Colonic mucosa (tissue), 4 donors: ENCODE data around the gene FKBP14. TPM values are rescaled to one million over a fixed set of nuclear protein-coding genes. Genes with fewer than 3 reads are reported as not detected.

Experiments
- DNase-seq: peaks from one replicate; pipeline ENCODE4 v3.0.0-alpha.2; 2020
- H3K27ac ChIP-seq: fragments of 200-600 bp; one replicate; pipeline ENCODE4 v1.8.0; 2021
- H3K27me3 ChIP-seq: fragments of 200-600 bp; one replicate; pipeline ENCODE4 v1.8.0; 2021
- H3K36me3 ChIP-seq: fragments of 200-600 bp; one replicate; pipeline ENCODE4 v1.8.0; 2021
- H3K4me1 ChIP-seq: fragments of 200-600 bp; one replicate; pipeline ENCODE4 v1.8.0; 2021; ENCODE audit warnings: mild to moderate bottlenecking
- H3K4me3 ChIP-seq: fragments of 200-600 bp; one replicate; pipeline ENCODE4 v1.8.0; 2021
- H3K9ac ChIP-seq, 2 donors: one replicate each; pipeline ENCODE4 v1.7.0; 2013; ENCODE audit warnings: control low read depth in 2 of 2, low read depth in 2 of 2, low read length in 2 of 2
- H3K9me3 ChIP-seq: fragments of 200-600 bp; one replicate; pipeline ENCODE4 v1.8.0; 2021
- intact Hi-C: fragments of 100-400 bp; cut with DNase I; formaldehyde crosslinking; loops from one replicate; pipeline ENCODE4 v1.14.1; 2022
- total RNA-seq, 2 donors: library from RNA; stranded (reverse); fragmentation: NEBNext Ultra II Directional in 1 of 2; extraction: Animal tissue kit (Norgen Biotek cat#: 25700) in 1 of 2; gene quantifications; one replicate each; pipeline ENCODE4 v1.2.1, GENCODE V29; 2021
- TF ChIP-seq, protein P1 (sequence below): fragments of 200-600 bp; IDR thresholded peaks from one replicate; pipeline ENCODE4 v1.8.0; 2022; ENCODE audit warnings: antibody characterized with exemption, mild to moderate bottlenecking
- donor health status: healthy.
- donor health status: DM: no; HTN: no; CAD: no.
- donor health status: DM: no; HTN: no; CAD: no.

Gene FKBP14
- total RNA-seq, 2 donors from 2014 or later = 7.6 to 9.8 TPM

DNA sequence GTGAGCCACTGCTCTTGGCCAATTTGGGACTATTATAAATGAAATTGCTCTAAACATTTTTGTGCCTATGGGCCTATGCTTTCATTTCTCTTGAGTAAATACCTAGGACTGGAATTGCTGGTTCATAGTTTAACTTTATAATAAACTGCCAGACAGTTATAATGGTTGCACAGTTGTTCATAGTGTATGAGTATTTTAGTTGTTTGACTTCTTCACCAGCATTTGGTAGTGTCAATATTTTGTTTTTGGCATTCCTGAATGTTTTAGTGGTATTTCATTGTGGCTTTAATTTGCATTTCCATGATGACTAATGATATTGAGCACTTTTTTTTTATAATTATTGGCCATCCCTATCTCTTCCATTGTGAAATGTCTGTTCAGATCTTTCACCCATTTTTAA, 31.2 kb upstream of the FKBP14 start:
- TF ChIP-seq, protein P1, sequence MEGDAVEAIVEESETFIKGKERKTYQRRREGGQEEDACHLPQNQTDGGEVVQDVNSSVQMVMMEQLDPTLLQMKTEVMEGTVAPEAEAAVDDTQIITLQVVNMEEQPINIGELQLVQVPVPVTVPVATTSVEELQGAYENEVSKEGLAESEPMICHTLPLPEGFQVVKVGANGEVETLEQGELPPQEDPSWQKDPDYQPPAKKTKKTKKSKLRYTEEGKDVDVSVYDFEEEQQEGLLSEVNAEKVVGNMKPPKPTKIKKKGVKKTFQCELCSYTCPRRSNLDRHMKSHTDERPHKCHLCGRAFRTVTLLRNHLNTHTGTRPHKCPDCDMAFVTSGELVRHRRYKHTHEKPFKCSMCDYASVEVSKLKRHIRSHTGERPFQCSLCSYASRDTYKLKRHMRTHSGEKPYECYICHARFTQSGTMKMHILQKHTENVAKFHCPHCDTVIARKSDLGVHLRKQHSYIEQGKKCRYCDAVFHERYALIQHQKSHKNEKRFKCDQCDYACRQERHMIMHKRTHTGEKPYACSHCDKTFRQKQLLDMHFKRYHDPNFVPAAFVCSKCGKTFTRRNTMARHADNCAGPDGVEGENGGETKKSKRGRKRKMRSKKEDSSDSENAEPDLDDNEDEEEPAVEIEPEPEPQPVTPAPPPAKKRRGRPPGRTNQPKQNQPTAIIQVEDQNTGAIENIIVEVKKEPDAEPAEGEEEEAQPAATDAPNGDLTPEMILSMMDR = no peak
- H3K4me3 ChIP-seq = no peak overlapping the region
- no peak overlapping the region for H3K9ac ChIP-seq
- intact Hi-C loops = no loop called here
- no peaks in the 10 kb centered on the region for H3K9me3 ChIP-seq
- no peak overlapping the region for H3K27ac ChIP-seq
- no peaks in the 10 kb centered on the region for H3K4me1 ChIP-seq
- DNase-seq = no peak
- H3K36me3 ChIP-seq = peaks cover 6% of the 10 kb centered on the region
- no peaks in the 10 kb centered on the region for H3K27me3 ChIP-seq

DNA sequence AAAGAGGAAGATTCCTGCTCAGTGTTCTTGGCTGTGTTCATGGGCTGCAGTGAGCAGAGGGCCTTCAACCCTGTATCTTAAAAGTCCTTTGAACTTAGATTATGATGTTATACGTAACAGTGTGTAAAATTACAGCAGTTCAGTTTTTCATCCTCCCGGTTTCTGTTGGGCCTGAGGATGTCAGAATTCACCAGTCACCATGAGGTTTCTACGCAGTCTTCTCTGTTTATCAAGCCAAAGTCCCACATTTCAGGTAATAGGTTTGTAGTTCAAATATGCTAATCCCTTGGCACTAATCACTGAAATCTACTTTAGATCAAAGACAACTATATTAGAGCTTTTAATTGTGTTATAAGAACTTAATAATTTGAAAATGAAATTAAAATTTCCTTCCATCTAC, 26.6 kb upstream of the FKBP14 start:
- Histone ChIP-seq H3K9ac (no peak overlapping the region), H3K27ac (no peak overlapping the region), H3K4me3 (no peak overlapping the region), H3K27me3 (no peaks in the 10 kb centered on the region), H3K36me3 (peaks cover 10% of the 10 kb centered on the region), H3K9me3 (no peaks in the 10 kb centered on the region), H3K4me1 (no peaks in the 10 kb centered on the region)
- DNase-seq = no peak
- TF ChIP-seq, protein P1 = no peak
- intact Hi-C loops = no loop called here

DNA sequence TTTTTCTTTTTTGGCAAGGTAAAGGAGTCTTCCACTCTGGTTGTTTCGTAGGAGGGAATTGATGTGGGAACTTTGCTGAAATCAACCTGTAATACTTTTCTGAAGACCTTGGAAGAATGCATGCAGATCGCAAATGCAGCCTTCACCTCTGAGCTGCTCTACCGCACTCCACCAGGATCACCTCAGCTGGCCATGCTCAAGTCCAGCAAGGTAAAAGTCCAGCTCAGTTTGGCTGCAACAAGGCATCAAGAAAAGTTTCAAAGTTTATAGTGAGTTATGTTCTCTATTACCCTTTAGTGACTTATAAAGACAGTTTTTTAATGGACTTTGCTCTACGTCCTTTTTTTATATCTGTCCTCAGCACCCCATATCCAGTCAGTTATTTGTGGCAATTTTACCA, 22.7 kb upstream of the FKBP14 start:
- Histone ChIP-seq H3K9me3 (no peaks in the 10 kb centered on the region), H3K36me3 (peaks cover 7% of the 10 kb centered on the region), H3K9ac (no peak overlapping the region), H3K4me3 (no peak overlapping the region), H3K27me3 (no peaks in the 10 kb centered on the region), H3K27ac (no peak overlapping the region), H3K4me1 (no peaks in the 10 kb centered on the region)
- intact Hi-C loops = no loop called here
- TF ChIP-seq, protein P1 = no peak
- DNase-seq = no peak

DNA sequence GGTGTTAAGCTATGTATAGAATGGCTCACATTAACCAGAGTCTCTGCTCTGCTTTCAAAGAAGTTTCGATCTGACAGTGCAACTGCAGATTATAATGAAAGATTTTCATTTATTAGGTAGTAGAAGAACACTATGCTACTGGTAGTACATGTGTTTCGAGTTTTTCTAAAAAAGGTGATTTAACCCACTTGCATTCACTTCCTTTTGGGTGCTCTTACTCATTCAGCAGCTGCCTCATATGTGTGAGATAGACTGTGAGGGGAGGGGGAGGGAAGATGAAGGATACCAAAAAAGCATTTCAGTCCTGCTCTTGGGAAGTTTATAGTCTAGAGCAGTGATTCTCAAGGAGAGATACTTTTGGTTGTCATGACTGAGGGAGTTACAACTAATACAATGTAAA, 22.1 kb upstream of the FKBP14 start:
- H3K9me3 ChIP-seq = no peaks in the 10 kb centered on the region
- H3K27me3 ChIP-seq = no peaks in the 10 kb centered on the region
- TF ChIP-seq, protein P1 = no peak
- DNase-seq = no peak
- H3K4me3 ChIP-seq = no peak overlapping the region
- H3K9ac ChIP-seq = no peak overlapping the region
- no peak overlapping the region for H3K27ac ChIP-seq
- no peaks in the 10 kb centered on the region for H3K4me1 ChIP-seq
- intact Hi-C loops = no loop called here
- peaks cover 7% of the 10 kb centered on the region for H3K36me3 ChIP-seq

DNA sequence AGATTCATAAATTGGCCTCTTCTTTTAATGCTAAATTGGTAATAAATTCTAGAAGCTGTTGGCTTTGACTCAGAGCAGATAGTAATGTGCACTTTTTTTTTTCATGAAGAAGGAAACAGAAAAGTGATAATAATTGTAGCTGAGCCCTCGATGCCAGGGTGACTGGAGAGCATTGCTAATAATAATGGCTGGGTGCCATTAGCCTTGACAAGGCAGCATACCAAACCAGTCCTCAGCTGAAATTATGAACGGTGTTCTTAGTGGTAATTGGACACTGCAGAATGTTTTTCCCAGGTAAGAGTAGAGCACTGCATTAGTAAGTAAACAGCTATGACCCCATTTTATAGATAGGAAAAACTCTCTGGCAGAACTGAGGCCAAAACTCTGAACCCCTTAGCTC, 20.6 kb upstream of the FKBP14 start:
- no peaks in the 10 kb centered on the region for H3K27me3 ChIP-seq
- intact Hi-C loops = no loop called here
- no peak for DNase-seq
- TF ChIP-seq, protein P1 = no peak
- H3K4me1 ChIP-seq = no peaks in the 10 kb centered on the region
- no peaks in the 10 kb centered on the region for H3K9me3 ChIP-seq
- H3K4me3 ChIP-seq = no peak overlapping the region
- peaks cover 7% of the 10 kb centered on the region for H3K36me3 ChIP-seq
- H3K27ac ChIP-seq = no peak overlapping the region
- H3K9ac ChIP-seq = no peak overlapping the region
